ENCODE data around the gene KCTD20. TPM values are rescaled to one million over a fixed set of nuclear protein-coding genes. Genes with fewer than 3 reads are reported as not detected.

The KCTD20 gene
- total and polyA plus RNA-seq, 2 of the 13 experiments (the other 11 are each of a cell fraction or from before 2014, with no cell fraction given): 52.7 to 67.1 TPM

- TF ChIP-seq FOXP4 (CRISPR knock-in tag; IDR thresholded peaks at IDR 0.05) (0 out of 2 replicates have a peak, but pooled peaks have one; percentile 33), JUNB (CRISPR knock-in tag; IDR thresholded peaks at IDR 0.05; ENCODE audit: borderline replicate concordance) (no peak), HBP1 (CRISPR knock-in tag; IDR thresholded peaks at IDR 0.05; ENCODE audit: low read depth) (0 out of 2 replicates have a peak, but pooled peaks have one; percentile 56), SRSF1 (optimal IDR thresholded peaks at IDR 0.05; ENCODE audit: low read depth, low read length) (no peak), NFATC3 (CRISPR knock-in tag; IDR thresholded peaks at IDR 0.05) (no peak), ZNF17 (CRISPR knock-in tag; IDR thresholded peaks at IDR 0.05) (no peak), ZMYM4 (CRISPR knock-in tag; IDR thresholded peaks at IDR 0.05) (peak; percentile 66), ZNF644 (CRISPR knock-in tag; IDR thresholded peaks at IDR 0.05; ENCODE audit: low read depth) (0 out of 2 replicates have a peak, but pooled peaks have one; percentile 53), ZNF800 (CRISPR knock-in tag; IDR thresholded peaks at IDR 0.05) (no peak), TOPORS (CRISPR knock-in tag; IDR thresholded peaks at IDR 0.05) (no peak), RBFOX2 (IDR thresholded peaks at IDR 0.05; ENCODE audit: low read depth, low read length) (0 out of 2 replicates have a peak, but pooled peaks have one; percentile 28), ZNF430 (CRISPR knock-in tag; IDR thresholded peaks at IDR 0.05) (no peak), ATF6 (CRISPR knock-in tag; conservative IDR thresholded peaks at IDR 0.05) (peak; percentile 59; the same call in 1 of the 2 replicates), NPAS2 (CRISPR knock-in tag; IDR thresholded peaks at IDR 0.05; ENCODE audit: borderline replicate concordance) (no peak), ISL2 (CRISPR knock-in tag; IDR thresholded peaks at IDR 0.05) (peak; percentile 26; the same call in 1 of the 2 replicates), POGZ (CRISPR knock-in tag; IDR thresholded peaks at IDR 0.05) (peak; percentile 54; the same call in 1 of the 2 replicates), PAWR (CRISPR knock-in tag; IDR thresholded peaks at IDR 0.05; ENCODE audit: borderline replicate concordance) (no peak), RAD51 (IDR thresholded peaks at IDR 0.05; ENCODE audit: borderline replicate concordance) (no peak), MBD4 (IDR thresholded peaks at IDR 0.05; ENCODE audit: borderline replicate concordance, low read length) (no peak), SAP130 (CRISPR knock-in tag; IDR thresholded peaks at IDR 0.05; ENCODE audit: low read depth) (peak; percentile 98), ZBTB25 (CRISPR knock-in tag; IDR thresholded peaks at IDR 0.05) (peak; percentile 73; the same call in 1 of the 2 replicates), ZNF335 (CRISPR knock-in tag; IDR thresholded peaks at IDR 0.05) (peak; percentile 83)
Measured at GRCh38 chr6:36441307-36441894, 1.4 kb upstream of the KCTD20 start (continued).

All from HepG2 (cell line).